HG03442 (cell line): ENCODE data around the gene ING4.

Experiments
- ATAC-seq: cut with Tn5 transposase; IDR thresholded peaks from one replicate; pipeline ENCODE4 v1.9.1; 2021; ENCODE audit warnings: mild to moderate bottlenecking, moderate library complexity; ENCODE audit not compliant: unreplicated experiment

The ING4 gene

GRCh38 chr12:6607751-6608591 is 54.9 kb downstream of the ING4 start:
- ATAC-seq = no peak

- no peak for ATAC-seq
Measured at GRCh38 chr12:6606331-6607131, 56.4 kb downstream of the ING4 start.

GRCh38 chr12:6605421-6606330 is 57.2 kb downstream of the ING4 start:
- no peak for ATAC-seq

GRCh38 chr12:6604259-6605029 is 58.5 kb downstream of the ING4 start:
- ATAC-seq = no peak

GRCh38 chr12:6603095-6603567 is 59.8 kb downstream of the ING4 start:
- ATAC-seq = no peak

- no peak for ATAC-seq
Measured at GRCh38 chr12:6602526-6602925, 60.4 kb downstream of the ING4 start.
